CD4-positive, alpha-beta memory T cell (primary cell): ENCODE measurements around the gene PAK4. TPM values are rescaled to one million over a fixed set of nuclear protein-coding genes. Genes with fewer than 3 reads are reported as not detected.
A peak's percentile ranks its signal among the peaks of the same experiment; 100 is the strongest.

Source experiments
- CTCF ChIA-PET: fragments of 350-600 bp; sonication (Branson Sonifier 250); formaldehyde crosslinking; loops from one replicate; lab custom pipeline; 2021; ENCODE audit warnings: inconsistent platforms; ENCODE audit not compliant: partially characterized antibody; lab: Charles Lee
- POLR2A ChIA-PET: fragments of 350-600 bp; sonication (Branson Sonifier 250); formaldehyde crosslinking; loops from one replicate; lab custom pipeline; 2021; ENCODE audit not compliant: partially characterized antibody; lab: Charles Lee
- DNase-seq, 5 donors: peaks; one replicate each; pipeline versions ENCODE4 v3.0.0 to v3.0.0-alpha.2; 2020 to 2022; ENCODE audit warnings: mixed read lengths in 1 of 5
- H3K27ac ChIP-seq: one replicate; pipeline ENCODE4 v1.7.0; 2013; ENCODE audit warnings: low read depth, low read length
- H3K27me3 ChIP-seq: 2 replicates; pipeline ENCODE4 v1.7.0; 2013; ENCODE audit warnings: mild to moderate bottlenecking, low read length, moderate library complexity; ENCODE audit not compliant: insufficient read depth
- H3K36me3 ChIP-seq: 2 replicates; pipeline ENCODE4 v1.7.0; 2013; ENCODE audit warnings: mild to moderate bottlenecking, low read length, moderate library complexity; ENCODE audit not compliant: insufficient read depth
- H3K4me1 ChIP-seq: 2 replicates; pipeline ENCODE4 v1.7.0; 2013; ENCODE audit warnings: mild to moderate bottlenecking, low read length, moderate library complexity; ENCODE audit not compliant: insufficient read depth
- H3K4me3 ChIP-seq, 2 donors: one replicate each; pipeline ENCODE4 v1.7.0; 2013; ENCODE audit warnings: low read length in 2 of 2, mild to moderate bottlenecking in 1 of 2
- H3K9me3 ChIP-seq, 2 donors: one replicate each; pipeline ENCODE4 v1.7.0; 2013; ENCODE audit warnings: low read length in 2 of 2, control low read depth in 1 of 2; ENCODE audit not compliant: control insufficient read depth in 1 of 2
- H3K27ac Mint-ChIP-seq, 7 donors: one replicate each; pipeline ENCODE4 v1.8.0; 2020 to 2021; ENCODE audit warnings: mixed read lengths in 7 of 7, mild to moderate bottlenecking in 6 of 7, inconsistent platforms in 3 of 7, moderate library complexity in 3 of 7
- H3K27me3 Mint-ChIP-seq, 2 donors: one replicate each; pipeline ENCODE4 v1.8.0; 2020 to 2021; ENCODE audit warnings: mixed read lengths in 2 of 2
- H3K36me3 Mint-ChIP-seq, 2 donors: one replicate each; pipeline ENCODE4 v1.8.0; 2020 to 2021; ENCODE audit warnings: mixed read lengths in 2 of 2, inconsistent platforms in 1 of 2, mild to moderate bottlenecking in 1 of 2
- H3K4me1 Mint-ChIP-seq, 4 donors: one replicate each; pipeline ENCODE4 v1.8.0; 2020 to 2021; ENCODE audit warnings: mixed read lengths in 4 of 4, mild to moderate bottlenecking in 1 of 4
- H3K4me3 Mint-ChIP-seq, 8 donors: one replicate each; pipeline ENCODE4 v1.8.0; 2020 to 2021; ENCODE audit warnings: mixed read lengths in 8 of 8, mild to moderate bottlenecking in 7 of 8, moderate library complexity in 6 of 8, inconsistent platforms in 3 of 8
- H3K9me3 Mint-ChIP-seq, 8 donors: one replicate each; pipeline ENCODE4 v1.8.0; 2020 to 2021; ENCODE audit warnings: mixed read lengths in 8 of 8, mild to moderate bottlenecking in 5 of 8, inconsistent platforms in 3 of 8, moderate library complexity in 1 of 8
- intact Hi-C: fragments of 100-400 bp; cut with micrococcal nuclease; formaldehyde crosslinking; loops from one replicate; pipeline ENCODE4 v1.15.1; 2023
- polyA plus RNA-seq, 2 donors: library from polyadenylated mRNA; unstranded; fragments of 300-500 nt; fragmentation: Illumina TruSeq; gene quantifications; one replicate each; pipeline ENCODE4 v1.2.3, GENCODE V29; 2021
- total RNA-seq, 2 experiments: library from RNA; stranded (reverse); gene quantifications; one replicate each; pipeline ENCODE4 v1.2.3, GENCODE V29; 2021

The PAK4 gene
- total and polyA plus RNA-seq, 4 experiments from 2014 or later: 1.3 to 15.7 (median 8.0) TPM

DNA sequence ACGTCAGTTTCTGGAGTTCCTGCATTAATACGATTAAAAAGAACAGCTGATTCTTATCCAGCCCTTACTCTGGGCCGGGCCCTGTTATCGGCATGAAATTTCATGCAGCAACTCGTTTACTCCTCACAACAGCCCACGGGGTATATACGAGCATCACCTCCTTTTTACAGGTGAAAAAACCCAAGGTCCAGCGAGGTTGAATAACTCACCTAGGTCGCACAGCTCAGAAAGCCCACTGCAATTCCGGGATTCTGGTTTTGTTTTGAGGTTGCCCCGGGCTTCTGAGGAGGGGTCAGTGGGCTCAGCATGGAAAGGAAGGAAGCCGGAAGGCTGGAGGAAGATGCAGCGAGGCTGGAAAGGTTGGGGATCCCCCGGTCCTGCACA lies 42.0 kb upstream of the PAK4 start:
- Histone ChIP-seq H3K27me3 (peaks cover 21% of the 10 kb centered on the region), H3K27ac (no peak overlapping the region), H3K9me3 (no peaks in the 10 kb centered on the region), H3K4me1 (peaks cover 13% of the 10 kb centered on the region), H3K36me3 (no peaks in the 10 kb centered on the region), H3K4me3 (peak overlapping the region in 1 of 2 donors; percentile 15)
- no peaks in the 10 kb centered on the region for H3K36me3 Mint-ChIP-seq
- H3K27me3 Mint-ChIP-seq: peaks cover 24 to 30% of the 10 kb centered on the region in 2 donors
- CTCF ChIA-PET: interaction anchor here (0.6 kb wide), 1 partner anchor 30 kb away, joined by 3 read pairs; no protein-coding TSS in a partner anchor
- intact Hi-C loops: no loop called here
- POLR2A ChIA-PET: interaction anchor here (0.7 to 1.0 kb wide), 2 partner anchors 9 to 244 kb away, joined by 3 to 5 read pairs; no protein-coding TSS in a partner anchor
- peaks cover 7 to 23% (median 14%) of the 10 kb centered on the region in 4 donors for H3K4me1 Mint-ChIP-seq
- peak overlapping the region in 6 of 7 donors; percentile 30 to 89 (median 82) for H3K27ac Mint-ChIP-seq
- H3K4me3 Mint-ChIP-seq: peak overlapping the region; percentile 77 to 94 (median 87)
- DNase-seq: peak in 3 of 5 donors; percentile 2 to 17 (median 11)
- H3K9me3 Mint-ChIP-seq: no peaks in the 10 kb centered on the region

DNA sequence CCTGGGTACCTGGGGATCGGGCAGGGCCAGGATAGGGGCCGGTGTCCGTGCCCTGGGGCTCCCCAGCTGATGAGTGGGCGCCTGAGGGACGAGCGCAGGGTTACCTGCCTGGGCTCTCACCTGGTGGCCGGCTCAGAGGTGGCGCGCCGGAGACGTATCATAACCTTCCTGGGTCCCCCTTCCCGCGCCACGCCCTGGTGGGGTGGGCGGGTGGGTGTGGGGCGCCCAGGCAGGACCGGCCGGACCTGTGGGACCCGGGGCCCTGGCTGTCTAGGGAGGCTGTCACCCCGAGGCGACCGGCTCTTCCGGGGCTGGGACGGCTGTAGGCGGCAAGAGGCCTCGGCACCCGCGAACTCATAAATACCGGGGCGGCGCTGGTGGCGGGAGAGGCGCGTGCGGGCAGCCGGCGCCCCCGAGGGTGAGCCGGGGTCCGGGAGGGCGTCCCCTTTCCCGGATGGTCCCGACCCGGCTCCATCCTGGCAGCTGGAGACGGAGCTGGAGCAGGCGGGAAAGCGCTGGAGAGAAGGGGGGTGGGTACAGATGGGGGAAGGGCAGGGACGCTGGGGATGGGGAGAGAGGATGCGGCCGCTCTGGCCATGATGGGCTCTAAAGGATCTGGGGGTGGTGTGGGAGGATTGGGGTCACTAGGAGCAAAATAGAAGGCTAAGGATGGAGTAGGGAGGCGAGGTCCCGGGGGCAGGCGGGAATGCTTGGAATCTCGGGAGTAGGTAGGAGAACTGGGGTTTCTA lies 41.4 kb upstream of the PAK4 start, which contains the start of gene ACP7:
Gene ACP7, plus strand, starts transcription at position 386 of the 749 bp plus-strand sequence. CDS start 902 bp downstream, outside the sequence.
- Mint-ChIP-seq H3K9me3 (no peaks in the 10 kb centered on the region), H3K27me3 (peaks cover 24 to 30% of the 10 kb centered on the region in 2 donors), H3K4me3 (peak within 1 kb of the TSS; percentile 77 to 94 (median 87)), H3K27ac (peak within 1 kb of the TSS; percentile 30 to 89 (median 81)), H3K4me1 (peaks cover 7 to 23% (median 14%) of the 10 kb centered on the region in 4 donors), H3K36me3 (no peaks in the 10 kb centered on the region)
- Histone ChIP-seq H3K9me3 (no peaks in the 10 kb centered on the region), H3K36me3 (no peaks in the 10 kb centered on the region), H3K4me1 (peaks cover 13% of the 10 kb centered on the region), H3K4me3 (peak within 1 kb of the TSS in 1 of 2 donors; percentile 15), H3K27me3 (peaks cover 21% of the 10 kb centered on the region), H3K27ac (no peak within 1 kb of the TSS)
- intact Hi-C loops: no loop called here
- DNase-seq: peak; percentile 16 to 47 (median 25)
- ChIA-PET CTCF (interaction anchor here (1.5 kb wide), 2 partner anchors 32 to 38 kb away, joined by 3 to 4 read pairs; no protein-coding TSS in a partner anchor), POLR2A (interaction anchor here (0.7 to 1.0 kb wide), 2 partner anchors 10 to 244 kb away, joined by 3 to 5 read pairs; no protein-coding TSS in a partner anchor)

DNA sequence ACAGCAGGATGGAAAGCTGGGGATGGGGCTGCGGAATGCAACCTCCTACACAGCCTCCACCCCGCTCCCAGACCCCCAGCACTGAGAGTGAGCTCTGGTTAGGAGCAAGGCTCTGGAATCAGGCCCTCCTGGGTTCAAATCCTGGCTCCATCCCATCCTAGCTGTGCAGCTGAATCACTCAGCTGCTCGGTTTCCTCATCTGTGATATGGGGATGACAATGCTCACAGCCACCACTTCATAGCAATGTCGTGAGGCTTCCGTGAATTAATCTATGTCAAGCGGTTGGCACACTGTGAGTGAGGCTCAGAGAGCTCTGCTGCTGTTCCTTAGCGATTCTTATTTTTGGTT lies 40.9 kb upstream of the PAK4 start:
- Histone ChIP-seq H3K27ac (no peak overlapping the region), H3K4me1 (peaks cover 13% of the 10 kb centered on the region), H3K36me3 (no peaks in the 10 kb centered on the region), H3K9me3 (no peaks in the 10 kb centered on the region), H3K27me3 (peaks cover 21% of the 10 kb centered on the region), H3K4me3 (no peak overlapping the region)
- no peaks in the 10 kb centered on the region for H3K9me3 Mint-ChIP-seq
- H3K27ac Mint-ChIP-seq: peak overlapping the region in 4 of 7 donors; percentile 43 to 78 (median 64)
- ChIA-PET CTCF (interaction anchor here (1.5 kb wide), 2 partner anchors 32 to 38 kb away, joined by 3 to 4 read pairs; no protein-coding TSS in a partner anchor), POLR2A (no interaction called here)
- H3K27me3 Mint-ChIP-seq: peaks cover 24 to 30% of the 10 kb centered on the region in 2 donors
- intact Hi-C loops: no loop called here
- H3K4me3 Mint-ChIP-seq: peak overlapping the region in 7 of 8 donors; percentile 54 to 89 (median 73)
- H3K4me1 Mint-ChIP-seq: peaks cover 7 to 23% (median 14%) of the 10 kb centered on the region in 4 donors
- no peaks in the 10 kb centered on the region for H3K36me3 Mint-ChIP-seq
- no peak for DNase-seq

DNA sequence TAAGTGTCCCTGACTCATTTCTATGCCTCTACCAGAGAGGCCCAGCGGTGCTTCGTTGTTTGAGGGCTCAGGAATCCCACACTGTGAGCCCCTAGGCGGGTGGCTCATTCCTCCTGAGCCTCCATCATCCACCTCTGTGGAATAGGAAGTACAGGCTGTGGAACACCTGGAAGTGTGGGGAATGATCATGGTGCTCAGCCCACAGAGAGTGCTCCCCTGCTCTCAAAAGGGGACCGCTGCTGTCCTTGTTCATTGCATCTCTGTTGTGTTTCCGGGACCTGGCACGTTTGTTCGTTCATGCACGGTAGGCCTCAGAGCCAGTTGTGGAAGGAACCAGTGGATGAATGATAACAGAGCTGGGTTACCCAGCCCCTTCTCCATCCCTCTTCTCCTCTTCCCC lies 40.2 kb upstream of the PAK4 start:
- Histone ChIP-seq H3K4me3 (no peak overlapping the region), H3K36me3 (no peaks in the 10 kb centered on the region), H3K27ac (no peak overlapping the region), H3K4me1 (peaks cover 13% of the 10 kb centered on the region), H3K9me3 (no peaks in the 10 kb centered on the region), H3K27me3 (peaks cover 21% of the 10 kb centered on the region)
- H3K27me3 Mint-ChIP-seq: peaks cover 23 to 30% of the 10 kb centered on the region in 2 donors
- no peaks in the 10 kb centered on the region for H3K36me3 Mint-ChIP-seq
- intact Hi-C loops: no loop called here
- H3K4me1 Mint-ChIP-seq: peaks cover 7 to 23% (median 14%) of the 10 kb centered on the region in 4 donors
- ChIA-PET CTCF (interaction anchor here (1.5 kb wide), 2 partner anchors 33 to 37 kb away, joined by 3 to 4 read pairs; no protein-coding TSS in a partner anchor), POLR2A (no interaction called here)
- no peaks in the 10 kb centered on the region for H3K9me3 Mint-ChIP-seq
- DNase-seq: no peak
- H3K4me3 Mint-ChIP-seq: peak overlapping the region in 7 of 8 donors; percentile 12 to 89 (median 58)
- H3K27ac Mint-ChIP-seq: peak overlapping the region in 5 of 7 donors; percentile 43 to 79 (median 70)

DNA sequence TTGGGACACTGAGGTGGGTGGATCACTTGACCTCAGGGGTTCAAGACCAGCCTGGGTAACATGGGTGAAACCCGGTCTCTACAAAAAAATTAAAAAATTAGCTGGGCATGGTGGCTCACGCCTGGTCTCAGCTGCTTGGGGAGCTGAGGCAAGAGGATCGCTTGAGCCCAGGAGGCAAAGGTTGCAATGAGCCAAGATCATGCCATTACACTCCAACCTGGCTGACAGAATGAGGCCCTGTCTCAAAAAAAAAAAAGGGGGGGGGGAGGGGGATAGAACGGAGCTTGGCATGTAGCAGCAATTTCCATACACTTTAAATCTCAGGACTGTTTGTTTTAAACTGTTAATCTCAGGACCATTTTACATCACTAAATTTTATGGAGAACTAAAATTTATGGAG lies 39.2 kb upstream of the PAK4 start:
- POLR2A ChIA-PET: no interaction called here
- no peak overlapping the region for H3K4me3 ChIP-seq
- H3K9me3 ChIP-seq: no peaks in the 10 kb centered on the region
- Mint-ChIP-seq H3K4me3 (no peak overlapping the region), H3K9me3 (no peaks in the 10 kb centered on the region), H3K4me1 (peaks cover 7 to 23% (median 14%) of the 10 kb centered on the region in 4 donors), H3K36me3 (no peaks in the 10 kb centered on the region), H3K27ac (no peak overlapping the region), H3K27me3 (peaks cover 17 to 26% of the 10 kb centered on the region in 2 donors)
- CTCF ChIA-PET: interaction anchor here (1.5 kb wide), 1 partner anchor 25 kb away, joined by 4 read pairs; no protein-coding TSS in a partner anchor
- intact Hi-C loops: no loop called here
- DNase-seq: no peak
- H3K27ac ChIP-seq: no peak overlapping the region
- peaks cover 13% of the 10 kb centered on the region for H3K4me1 ChIP-seq
- peaks cover 19% of the 10 kb centered on the region for H3K27me3 ChIP-seq
- H3K36me3 ChIP-seq: no peaks in the 10 kb centered on the region

DNA sequence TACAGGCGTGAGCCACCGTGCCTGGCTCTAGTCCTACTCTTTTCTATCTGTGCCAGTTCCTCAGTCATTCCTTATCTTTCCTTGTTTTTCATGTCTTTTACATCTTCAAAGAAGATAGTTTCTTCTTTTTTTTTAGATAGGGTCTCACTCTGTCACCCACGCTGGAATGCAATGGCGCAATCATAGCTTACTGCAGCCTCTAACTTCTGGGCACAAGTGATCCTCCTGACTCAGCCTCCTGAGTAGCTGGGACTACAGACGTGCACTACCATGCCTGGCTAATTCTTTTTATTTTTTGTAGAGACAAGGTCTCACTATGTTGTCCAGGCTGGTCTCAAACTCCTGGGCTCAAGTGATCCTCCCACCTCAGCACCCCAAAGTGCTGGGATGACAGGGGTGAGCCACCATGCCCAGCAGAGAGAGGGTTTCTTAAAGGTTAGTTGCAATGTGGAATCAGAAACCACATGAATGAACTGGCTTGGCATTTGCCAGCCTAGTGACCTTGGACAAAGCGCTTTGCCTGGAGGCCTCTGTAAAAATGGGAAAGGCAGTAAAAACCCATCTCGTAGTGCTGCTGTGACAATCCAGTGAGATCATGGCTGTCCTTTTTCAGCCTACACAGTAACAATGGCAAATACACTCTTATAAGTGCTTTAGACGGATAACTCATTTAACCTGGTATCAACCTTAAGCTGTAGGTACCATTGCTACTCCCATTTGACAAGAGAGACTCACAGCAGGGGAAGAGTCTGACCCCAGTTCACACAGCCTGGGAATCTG lies 37.5 kb upstream of the PAK4 start:
- H3K27ac Mint-ChIP-seq: no peak overlapping the region
- ChIA-PET POLR2A (no interaction called here), CTCF (no interaction called here)
- H3K4me1 ChIP-seq: peaks cover 8% of the 10 kb centered on the region
- peaks cover 11% of the 10 kb centered on the region for H3K27me3 ChIP-seq
- peaks cover 10 to 17% of the 10 kb centered on the region in 2 donors for H3K27me3 Mint-ChIP-seq
- no peak for DNase-seq
- no peaks in the 10 kb centered on the region for H3K9me3 ChIP-seq
- H3K9me3 Mint-ChIP-seq: no peaks in the 10 kb centered on the region
- H3K36me3 ChIP-seq: no peaks in the 10 kb centered on the region
- no peaks in the 10 kb centered on the region for H3K36me3 Mint-ChIP-seq
- no peak overlapping the region for H3K27ac ChIP-seq
- H3K4me3 Mint-ChIP-seq: no peak overlapping the region
- H3K4me1 Mint-ChIP-seq: peaks cover 5 to 16% (median 9%) of the 10 kb centered on the region in 4 donors
- intact Hi-C loops: no loop called here
- no peak overlapping the region for H3K4me3 ChIP-seq
